Peyer's patch (tissue), 4 donors: ENCODE data around the gene HRH1. TPM values are rescaled to one million over a fixed set of nuclear protein-coding genes. Genes with fewer than 3 reads are reported as not detected.
A peak's percentile ranks its signal among the peaks of the same experiment; 100 is the strongest.

Source experiments
- DNase-seq, 3 donors: peaks; one replicate each; pipeline ENCODE4 v3.0.0-alpha.2; 2017 to 2019
- H3K27ac ChIP-seq, 4 donors: fragments of 200-600 bp; sonication (generic); one replicate each; pipeline ENCODE4 v1.5.1; 2016 to 2019
- H3K27me3 ChIP-seq, 2 donors: fragments of 200-600 bp; sonication (generic); one replicate each; pipeline ENCODE4 v1.5.1; 2019
- H3K36me3 ChIP-seq, 3 donors: fragments of 200-600 bp; sonication (generic); one replicate each; pipeline ENCODE4 v1.5.1; 2016 to 2019
- H3K4me1 ChIP-seq, 4 donors: fragments of 200-600 bp; sonication (generic); one replicate each; pipeline ENCODE4 v1.5.1; 2016 to 2019
- H3K4me3 ChIP-seq, 4 donors: fragments of 200-600 bp; sonication (generic); 1 replicate in 3 of 4; 2 replicates in 1 of 4; pipeline ENCODE4 v1.5.1; 2016 to 2019; ENCODE audit warnings: mild to moderate bottlenecking in 1 of 4
- H3K9me3 ChIP-seq, 4 donors: fragments of 200-600 bp; sonication (generic); one replicate each; pipeline ENCODE4 v1.5.1; 2016 to 2019; ENCODE audit warnings: mild to moderate bottlenecking in 1 of 4
- POLR2A ChIP-seq, 2 donors: fragments of 450-650 bp; IDR thresholded peaks; one replicate each; pipeline ENCODE4 v1.5.1; 2017; ENCODE audit warnings: antibody characterized with exemption in 2 of 2, mild to moderate bottlenecking in 2 of 2, moderate library complexity in 2 of 2
- total RNA-seq, 4 donors: library from RNA; depleted of rRNA; stranded (reverse); fragments of >200 nt; gene quantifications; one replicate each; pipeline ENCODE4 v1.1.0, GENCODE V29; 2016
- TF ChIP-seq, protein P1 (sequence below), 6 experiments: fragments of 450-650 bp in 4 of 6; fragments of 200-600 bp in 2 of 6; sonication (generic) in 1 of 6; IDR thresholded peaks; one replicate each; pipeline ENCODE4 v1.5.1; 2017 to 2019; ENCODE audit warnings: antibody characterized with exemption in 6 of 6, mild to moderate bottlenecking in 3 of 6, moderate library complexity in 1 of 6

The HRH1 gene
- total RNA-seq, 4 donors from 2014 or later: 1.7 to 13.7 (median 7.3) TPM

GRCh38 chr3:11282250-11283138 lies 128.2 kb downstream of the HRH1 start:
- no peak overlapping the region for H3K4me3 ChIP-seq
- DNase-seq: no peak
- H3K36me3 ChIP-seq: peaks cover 0 to 16% (median 0%) of the 10 kb centered on the region in 3 donors
- peak overlapping the region; percentile 6 to 65 (median 46) for H3K27ac ChIP-seq
- H3K9me3 ChIP-seq: no peaks in the 10 kb centered on the region
- no peak for TF ChIP-seq POLR2A (IDR thresholded peaks at IDR 0.05)
- TF ChIP-seq, protein P1, sequence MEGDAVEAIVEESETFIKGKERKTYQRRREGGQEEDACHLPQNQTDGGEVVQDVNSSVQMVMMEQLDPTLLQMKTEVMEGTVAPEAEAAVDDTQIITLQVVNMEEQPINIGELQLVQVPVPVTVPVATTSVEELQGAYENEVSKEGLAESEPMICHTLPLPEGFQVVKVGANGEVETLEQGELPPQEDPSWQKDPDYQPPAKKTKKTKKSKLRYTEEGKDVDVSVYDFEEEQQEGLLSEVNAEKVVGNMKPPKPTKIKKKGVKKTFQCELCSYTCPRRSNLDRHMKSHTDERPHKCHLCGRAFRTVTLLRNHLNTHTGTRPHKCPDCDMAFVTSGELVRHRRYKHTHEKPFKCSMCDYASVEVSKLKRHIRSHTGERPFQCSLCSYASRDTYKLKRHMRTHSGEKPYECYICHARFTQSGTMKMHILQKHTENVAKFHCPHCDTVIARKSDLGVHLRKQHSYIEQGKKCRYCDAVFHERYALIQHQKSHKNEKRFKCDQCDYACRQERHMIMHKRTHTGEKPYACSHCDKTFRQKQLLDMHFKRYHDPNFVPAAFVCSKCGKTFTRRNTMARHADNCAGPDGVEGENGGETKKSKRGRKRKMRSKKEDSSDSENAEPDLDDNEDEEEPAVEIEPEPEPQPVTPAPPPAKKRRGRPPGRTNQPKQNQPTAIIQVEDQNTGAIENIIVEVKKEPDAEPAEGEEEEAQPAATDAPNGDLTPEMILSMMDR (IDR thresholded peaks at IDR 0.05): no peak
- no peaks in the 10 kb centered on the region for H3K27me3 ChIP-seq
- peaks cover 0 to 12% (median under 1%) of the 10 kb centered on the region in 4 donors for H3K4me1 ChIP-seq

GRCh38 chr3:11283139-11283475 lies 128.8 kb downstream of the HRH1 start:
- no peaks in the 10 kb centered on the region for H3K9me3 ChIP-seq
- peak overlapping the region; percentile 6 to 65 (median 38) for H3K27ac ChIP-seq
- no peak for DNase-seq
- H3K27me3 ChIP-seq: no peaks in the 10 kb centered on the region
- peaks cover 0 to 18% (median 3%) of the 10 kb centered on the region in 4 donors for H3K4me1 ChIP-seq
- TF ChIP-seq POLR2A (IDR thresholded peaks at IDR 0.05): no peak
- TF ChIP-seq, protein P1 (IDR thresholded peaks at IDR 0.05): no peak
- H3K36me3 ChIP-seq: peaks cover 0 to 15% (median 0%) of the 10 kb centered on the region in 3 donors
- no peak overlapping the region for H3K4me3 ChIP-seq

DNA sequence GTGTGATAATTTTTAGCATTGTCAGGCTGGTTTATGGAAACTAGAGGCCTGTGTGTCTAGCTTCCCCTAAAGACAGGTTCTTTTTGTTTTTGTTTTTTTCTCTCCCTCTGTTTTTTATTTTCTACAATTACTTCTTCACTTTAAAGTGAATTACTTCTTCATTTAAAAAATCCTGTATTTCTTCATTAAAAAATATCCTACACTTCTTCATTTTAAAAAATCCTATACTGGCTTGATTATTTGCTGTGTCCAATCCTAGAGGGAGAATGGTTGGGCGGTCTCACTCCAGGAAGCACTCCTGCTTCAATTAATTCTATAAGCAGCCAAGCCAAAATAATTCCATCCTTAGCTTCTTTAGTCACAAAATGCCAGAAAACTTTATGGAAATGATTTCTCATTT lies 129.7 kb downstream of the HRH1 start:
- Histone ChIP-seq H3K36me3 (peaks cover 0 to 15% (median 0%) of the 10 kb centered on the region in 3 donors), H3K27ac (peak overlapping the region in 1 of 4 donors; percentile 25), H3K9me3 (no peaks in the 10 kb centered on the region), H3K4me1 (peaks cover 0 to 21% (median 8%) of the 10 kb centered on the region in 4 donors), H3K4me3 (no peak overlapping the region), H3K27me3 (no peaks in the 10 kb centered on the region)
- no peak for DNase-seq
- TF ChIP-seq POLR2A (IDR thresholded peaks at IDR 0.05): no peak

- no peak for DNase-seq
- Histone ChIP-seq H3K9me3 (no peaks in the 10 kb centered on the region), H3K4me3 (no peak overlapping the region), H3K27ac (no peak overlapping the region), H3K36me3 (peaks cover 0 to 15% (median 0%) of the 10 kb centered on the region in 3 donors), H3K4me1 (peaks cover 0 to 27% (median 8%) of the 10 kb centered on the region in 4 donors), H3K27me3 (no peaks in the 10 kb centered on the region)
- TF ChIP-seq, protein P1 (IDR thresholded peaks at IDR 0.05): no peak
- no peak for TF ChIP-seq POLR2A (IDR thresholded peaks at IDR 0.05)
Measured at GRCh38 chr3:11285471-11285870, 131.2 kb downstream of the HRH1 start.

- Histone ChIP-seq H3K9me3 (no peaks in the 10 kb centered on the region), H3K4me3 (no peak overlapping the region), H3K4me1 (peaks cover 0 to 21% (median 8%) of the 10 kb centered on the region in 4 donors), H3K36me3 (peaks cover 0 to 5% (median 0%) of the 10 kb centered on the region in 3 donors), H3K27me3 (no peaks in the 10 kb centered on the region), H3K27ac (peak overlapping the region in 3 of 4 donors; percentile 8 to 61 (median 56))
- DNase-seq: no peak
- TF ChIP-seq, protein P1 (IDR thresholded peaks at IDR 0.05): no peak
- no peak for TF ChIP-seq POLR2A (IDR thresholded peaks at IDR 0.05)
Measured at GRCh38 chr3:11287404-11287803, 133.1 kb downstream of the HRH1 start.

- TF ChIP-seq, protein P1 (IDR thresholded peaks at IDR 0.05): no peak
- TF ChIP-seq POLR2A (IDR thresholded peaks at IDR 0.05): no peak
- no peak for DNase-seq
- peaks cover 0 to 21% (median 8%) of the 10 kb centered on the region in 4 donors for H3K4me1 ChIP-seq
- no peaks in the 10 kb centered on the region for H3K9me3 ChIP-seq
- H3K36me3 ChIP-seq: peaks cover 0 to 2% (median 0%) of the 10 kb centered on the region in 3 donors
- no peak overlapping the region for H3K4me3 ChIP-seq
- H3K27me3 ChIP-seq: no peaks in the 10 kb centered on the region
- H3K27ac ChIP-seq: peak overlapping the region in 3 of 4 donors; percentile 61 to 76 (median 68)
Measured at GRCh38 chr3:11288021-11288491, 133.8 kb downstream of the HRH1 start.
